ENCODE results near the gene NPC2. TPM values are rescaled to one million over a fixed set of nuclear protein-coding genes. Genes with fewer than 3 reads are reported as not detected.
A peak's percentile ranks its signal among the peaks of the same experiment; 100 is the strongest.

NPC2 gene
- total RNA-seq, 1 donor from 2014 or later = 238 TPM

GRCh38 chr14:74503291-74503937, 10.3 kb upstream of the NPC2 start:
- DNase-seq (ENCODE audit: low read depth, low spot score) = no peak

GRCh38 chr14:74502236-74503019, 9.3 kb upstream of the NPC2 start:
- no peak for DNase-seq (ENCODE audit: low read depth, low spot score)

GRCh38 chr14:74501691-74502090, 8.6 kb upstream of the NPC2 start:
- DNase-seq (ENCODE audit: low read depth, low spot score) = no peak

- peak; percentile 17 for DNase-seq (ENCODE audit: low read depth, low spot score)
These were observed 8.1 kb upstream of the NPC2 start for GRCh38 chr14:74501135-74501614.

GRCh38 chr14:74500417-74501134, 7.5 kb upstream of the NPC2 start:
- DNase-seq (ENCODE audit: low read depth, low spot score) = no peak

- DNase-seq (ENCODE audit: low read depth, low spot score) = no peak
These were observed 2.3 kb upstream of the NPC2 start for GRCh38 chr14:74495356-74495755.

GRCh38 chr14:74493343-74494261, 497 bp upstream of the NPC2 start, which contains the start of gene ISCA2:
ISCA2 (plus strand) TSS chr14:74493765; CDS start chr14:74493775, 10 bp downstream.
- DNase-seq (ENCODE audit: low read depth, low spot score) = peak; percentile 90

- no peak for DNase-seq (ENCODE audit: low read depth, low spot score)
These were observed 939 bp downstream of the NPC2 start for GRCh38 chr14:74491956-74492775.

- no peak for DNase-seq (ENCODE audit: low read depth, low spot score)
These were observed 2.6 kb downstream of the NPC2 start for GRCh38 chr14:74490486-74490885.

GRCh38 chr14:74488786-74489397, 4.2 kb downstream of the NPC2 start:
- DNase-seq (ENCODE audit: low read depth, low spot score) = peak; percentile 36

GRCh38 chr14:74486164-74486563, 6.9 kb downstream of the NPC2 start:
- DNase-seq (ENCODE audit: low read depth, low spot score) = no peak

- DNase-seq (ENCODE audit: low read depth, low spot score) = no peak
These were observed 9.8 kb downstream of the NPC2 start for GRCh38 chr14:74483321-74483720.

GRCh38 chr14:74482571-74482970, 10.5 kb downstream of the NPC2 start:
- no peak for DNase-seq (ENCODE audit: low read depth, low spot score)

- no peak for DNase-seq (ENCODE audit: low read depth, low spot score)
These were observed 13.1 kb downstream of the NPC2 start for GRCh38 chr14:74480046-74480445.

GRCh38 chr14:74478996-74479635, 14.0 kb downstream of the NPC2 start:
- DNase-seq (ENCODE audit: low read depth, low spot score) = peak; percentile 43

- no peak for DNase-seq (ENCODE audit: low read depth, low spot score)
These were observed 16.5 kb downstream of the NPC2 start for GRCh38 chr14:74476607-74477006.

GRCh38 chr14:74476107-74476506, 17.0 kb downstream of the NPC2 start:
- DNase-seq (ENCODE audit: low read depth, low spot score) = no peak

- no peak for DNase-seq (ENCODE audit: low read depth, low spot score)
These were observed 17.4 kb downstream of the NPC2 start for GRCh38 chr14:74475678-74476077.

- no peak for DNase-seq (ENCODE audit: low read depth, low spot score)
These were observed 18.7 kb downstream of the NPC2 start for GRCh38 chr14:74474376-74474775.

All from pulmonary artery endothelial cell (primary cell).